Trophoblast cell (in vitro differentiated cells and primary cell): ENCODE measurements around the gene SLC48A1.

Source experiments
- DNase-seq, 2 donors: peaks; one replicate each; pipeline ENCODE4 v3.0.0-alpha.2; 2016
- H2AFZ ChIP-seq: 2 replicates; pipeline ENCODE4 v1.6.1; 2013; ENCODE audit warnings: low read length, moderate library complexity, mild to moderate bottlenecking; ENCODE audit not compliant: insufficient read depth, poor library complexity
- H2AK5ac ChIP-seq: 2 replicates; pipeline ENCODE4 v1.6.1; 2013; ENCODE audit warnings: mild to moderate bottlenecking, low read length
- H2BK120ac ChIP-seq: 2 replicates; pipeline ENCODE4 v1.6.1; 2013; ENCODE audit warnings: low read length, mild to moderate bottlenecking, moderate library complexity; ENCODE audit not compliant: insufficient read depth, poor library complexity
- H2BK12ac ChIP-seq: 2 replicates; pipeline ENCODE4 v1.6.1; 2013; ENCODE audit warnings: mild to moderate bottlenecking, low read length, moderate library complexity
- H2BK5ac ChIP-seq: 2 replicates; pipeline ENCODE4 v1.6.1; 2013; ENCODE audit warnings: low read length, low read depth, moderate library complexity, mild to moderate bottlenecking; ENCODE audit not compliant: poor library complexity
- H3K14ac ChIP-seq: 2 replicates; pipeline ENCODE4 v1.6.1; 2013; ENCODE audit warnings: mild to moderate bottlenecking, low read length
- H3K18ac ChIP-seq: 2 replicates; pipeline ENCODE4 v1.6.1; 2013; ENCODE audit warnings: mild to moderate bottlenecking, low read length
- H3K23ac ChIP-seq: 2 replicates; pipeline ENCODE4 v1.6.1; 2013; ENCODE audit warnings: low read length
- H3K27ac ChIP-seq: 2 replicates; pipeline ENCODE4 v1.5.1; 2013; ENCODE audit warnings: low read depth, mild to moderate bottlenecking, inconsistent platforms, low read length, moderate library complexity
- H3K27me3 ChIP-seq: 2 replicates; pipeline ENCODE4 v1.6.1; 2013; ENCODE audit warnings: inconsistent platforms, mild to moderate bottlenecking, low read length, moderate library complexity; ENCODE audit not compliant: insufficient read depth
- H3K36me3 ChIP-seq, 2 experiments: 1 replicate in 1 of 2; 2 replicates in 1 of 2; pipeline ENCODE4 v1.6.1; 2013; ENCODE audit warnings: low read length in 2 of 2, mild to moderate bottlenecking in 2 of 2, moderate library complexity in 1 of 2; ENCODE audit not compliant: insufficient read depth in 2 of 2, control insufficient read depth in 1 of 2
- H3K4ac ChIP-seq: 2 replicates; pipeline ENCODE4 v1.6.1; 2013; ENCODE audit warnings: low read depth, mild to moderate bottlenecking, low read length, moderate library complexity
- H3K4me1 ChIP-seq, 2 experiments: 1 replicate in 1 of 2; 2 replicates in 1 of 2; pipeline ENCODE4 v1.6.1; 2013; ENCODE audit warnings: low read length in 2 of 2, mild to moderate bottlenecking in 2 of 2, moderate library complexity in 1 of 2; ENCODE audit not compliant: insufficient read depth in 2 of 2, control insufficient read depth in 1 of 2
- H3K4me2 ChIP-seq: 2 replicates; pipeline ENCODE4 v1.6.1; 2013; ENCODE audit warnings: inconsistent platforms, mild to moderate bottlenecking, low read length, moderate library complexity
- H3K4me3 ChIP-seq: 2 replicates; pipeline ENCODE4 v1.5.1; 2013; ENCODE audit warnings: mild to moderate bottlenecking, low read depth, low read length, inconsistent platforms
- H3K79me1 ChIP-seq: one replicate; pipeline ENCODE4 v1.6.1; 2013; ENCODE audit warnings: low read length
- H3K79me2 ChIP-seq: 2 replicates; pipeline ENCODE4 v1.6.1; 2013; ENCODE audit warnings: low read length, mild to moderate bottlenecking; ENCODE audit not compliant: control insufficient read depth, insufficient read depth, poor library complexity
- H3K9ac ChIP-seq: 2 replicates; pipeline ENCODE4 v1.6.1; 2013; ENCODE audit warnings: mild to moderate bottlenecking, low read length
- H3K9me3 ChIP-seq: 2 replicates; pipeline ENCODE4 v1.6.1; 2013; ENCODE audit warnings: low read depth, mild to moderate bottlenecking, control low read depth, inconsistent platforms, low read length; ENCODE audit not compliant: insufficient read depth
- H4K12ac ChIP-seq: 2 replicates; pipeline ENCODE4 v1.6.1; 2013; ENCODE audit warnings: low read depth, mild to moderate bottlenecking, low read length, moderate library complexity
- H4K8ac ChIP-seq: 2 replicates; pipeline ENCODE4 v1.6.1; 2013; ENCODE audit warnings: low read depth, mild to moderate bottlenecking, low read length, moderate library complexity
- H4K91ac ChIP-seq: one replicate; pipeline ENCODE4 v1.6.1; 2013; ENCODE audit warnings: low read depth, mild to moderate bottlenecking, low read length, moderate library complexity
- WGBS: extraction: QIAGEN DNeasy Blood & Tissue Kit; methylation state at CpG from one replicate; pipeline ENCODE4 v1.1.7; 2013; ENCODE audit warnings: missing lambda C conversion rate; ENCODE audit not compliant: insufficient read length, insufficient coverage; ENCODE audit errors: extremely low coverage; 5-methylcytosine and 5-hydroxymethylcytosine counted together

Gene SLC48A1

GRCh38 chr12:47744778-47745436, 28.1 kb upstream of the SLC48A1 start:
- Histone ChIP-seq H2AFZ (no peak overlapping the region), H3K14ac (no peak overlapping the region), H4K8ac (no peak overlapping the region), H4K91ac (no peak overlapping the region), H3K4me2 (no peak overlapping the region), H3K36me3 (no peaks in the 10 kb centered on the region), H3K23ac (no peak overlapping the region), H3K27ac (no peak overlapping the region), H3K4me3 (no peak overlapping the region), H2BK12ac (no peak overlapping the region), H4K12ac (no peak overlapping the region), H2BK5ac (no peak overlapping the region), H2AK5ac (no peak overlapping the region), H3K79me1 (no peaks in the 10 kb centered on the region), H3K9me3 (peaks cover 3% of the 10 kb centered on the region), H3K18ac (no peak overlapping the region), H3K79me2 (no peaks in the 10 kb centered on the region), H3K4me1 (no peaks in the 10 kb centered on the region), H3K4ac (no peak overlapping the region), H3K27me3 (no peaks in the 10 kb centered on the region), H2BK120ac (no peak overlapping the region), H3K9ac (no peak overlapping the region)
- no CpG with 5 or more reads among the region's 8 CpGs for WGBS
- no peak for DNase-seq

DNA sequence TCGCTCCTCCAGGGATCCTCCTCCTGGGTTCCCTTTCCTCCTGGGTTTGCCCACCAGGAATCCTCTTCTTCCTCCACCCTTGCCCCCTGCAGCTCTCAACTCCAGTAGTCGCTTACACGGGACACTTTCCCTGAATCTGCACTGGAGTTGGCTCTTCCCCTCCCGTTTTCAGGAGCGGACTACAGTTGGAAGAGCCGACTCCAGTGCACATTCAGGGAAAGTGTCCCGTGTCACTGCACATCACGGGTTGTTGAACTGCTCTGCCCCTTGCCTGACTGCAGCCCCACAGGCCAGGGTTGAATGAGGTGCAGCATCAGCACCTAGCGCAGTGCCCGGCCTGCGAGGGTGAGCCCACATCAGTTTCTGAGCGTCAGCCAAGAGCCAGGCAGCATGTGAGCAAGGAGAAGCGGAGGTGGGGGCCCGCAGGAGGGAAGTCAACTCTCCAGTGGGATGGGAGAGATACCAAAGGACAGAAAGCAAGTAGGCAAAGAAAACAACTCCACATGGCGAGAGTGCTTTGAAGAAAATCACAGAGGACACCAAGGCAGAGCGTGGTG, 27.5 kb upstream of the SLC48A1 start:
- Histone ChIP-seq H2BK5ac (no peak overlapping the region), H4K8ac (no peak overlapping the region), H3K4me2 (no peak overlapping the region), H3K18ac (no peak overlapping the region), H3K4me1 (no peaks in the 10 kb centered on the region), H3K79me2 (no peaks in the 10 kb centered on the region), H2BK120ac (no peak overlapping the region), H3K14ac (no peak overlapping the region), H3K36me3 (no peaks in the 10 kb centered on the region), H2AFZ (no peak overlapping the region), H3K27me3 (no peaks in the 10 kb centered on the region), H3K79me1 (no peaks in the 10 kb centered on the region), H3K9ac (no peak overlapping the region), H4K91ac (no peak overlapping the region), H2AK5ac (no peak overlapping the region), H3K27ac (no peak overlapping the region), H3K9me3 (peaks cover 4% of the 10 kb centered on the region), H2BK12ac (no peak overlapping the region), H3K23ac (no peak overlapping the region), H4K12ac (no peak overlapping the region), H3K4me3 (no peak overlapping the region), H3K4ac (no peak overlapping the region)
- no CpG with 5 or more reads among the region's 16 CpGs for WGBS
- DNase-seq = no peak

GRCh38 chr12:47746073-47746472, 27.0 kb upstream of the SLC48A1 start:
- no peak overlapping the region for H4K91ac ChIP-seq
- no peak overlapping the region for H4K12ac ChIP-seq
- no peak overlapping the region for H4K8ac ChIP-seq
- DNase-seq = no peak
- H3K4ac ChIP-seq = no peak overlapping the region
- H2BK5ac ChIP-seq = no peak overlapping the region
- no peaks in the 10 kb centered on the region for H3K27me3 ChIP-seq
- no peaks in the 10 kb centered on the region for H3K79me1 ChIP-seq
- no peak overlapping the region for H3K27ac ChIP-seq
- H3K14ac ChIP-seq = no peak overlapping the region
- H3K9me3 ChIP-seq = peaks cover 4% of the 10 kb centered on the region
- no peak overlapping the region for H3K18ac ChIP-seq
- WGBS = no CpG with 5 or more reads among the region's 5 CpGs
- H2AFZ ChIP-seq = no peak overlapping the region
- no peaks in the 10 kb centered on the region for H3K79me2 ChIP-seq
- no peak overlapping the region for H3K9ac ChIP-seq
- no peak overlapping the region for H3K23ac ChIP-seq
- no peaks in the 10 kb centered on the region for H3K4me1 ChIP-seq
- no peaks in the 10 kb centered on the region for H3K36me3 ChIP-seq
- H3K4me3 ChIP-seq = no peak overlapping the region
- no peak overlapping the region for H2BK120ac ChIP-seq
- no peak overlapping the region for H2AK5ac ChIP-seq
- no peak overlapping the region for H2BK12ac ChIP-seq
- no peak overlapping the region for H3K4me2 ChIP-seq

- no CpG with 5 or more reads among the region's 7 CpGs for WGBS
- no peak for DNase-seq
- no peak overlapping the region for H3K4ac ChIP-seq
Observed at GRCh38 chr12:47746523-47746922, 26.5 kb upstream of the SLC48A1 start.

More at GRCh38 chr12:47746523-47746922, 26.5 kb upstream of the SLC48A1 start:
- no peak overlapping the region for H2BK12ac ChIP-seq
- no peaks in the 10 kb centered on the region for H3K4me1 ChIP-seq
- no peak overlapping the region for H2BK120ac ChIP-seq
- H4K91ac ChIP-seq = no peak overlapping the region
- H3K23ac ChIP-seq = no peak overlapping the region
- H3K9ac ChIP-seq = no peak overlapping the region
- no peaks in the 10 kb centered on the region for H3K36me3 ChIP-seq
- no peak overlapping the region for H2AFZ ChIP-seq
- no peak overlapping the region for H3K18ac ChIP-seq
- H3K79me1 ChIP-seq = no peaks in the 10 kb centered on the region
- H3K27ac ChIP-seq = no peak overlapping the region
- no peak overlapping the region for H3K14ac ChIP-seq
- no peaks in the 10 kb centered on the region for H3K27me3 ChIP-seq
- H3K4me3 ChIP-seq = no peak overlapping the region
- no peak overlapping the region for H4K12ac ChIP-seq
- no peak overlapping the region for H2AK5ac ChIP-seq
- H3K4me2 ChIP-seq = no peak overlapping the region
- no peaks in the 10 kb centered on the region for H3K79me2 ChIP-seq
- H3K9me3 ChIP-seq = peaks cover 4% of the 10 kb centered on the region
- H2BK5ac ChIP-seq = no peak overlapping the region
- no peak overlapping the region for H4K8ac ChIP-seq
